ENCODE data around the gene NUDT21. TPM values are rescaled to one million over a fixed set of nuclear protein-coding genes. Genes with fewer than 3 reads are reported as not detected.
"Not testable (repeated sequence)": the region's sequence is repeated elsewhere in the genome, so short reads cannot be mapped to it uniquely, and the experiment has no call there.

Gene NUDT21
- total RNA-seq, 3 donors from 2014 or later = 234 to 247 (median 245) TPM

DNA sequence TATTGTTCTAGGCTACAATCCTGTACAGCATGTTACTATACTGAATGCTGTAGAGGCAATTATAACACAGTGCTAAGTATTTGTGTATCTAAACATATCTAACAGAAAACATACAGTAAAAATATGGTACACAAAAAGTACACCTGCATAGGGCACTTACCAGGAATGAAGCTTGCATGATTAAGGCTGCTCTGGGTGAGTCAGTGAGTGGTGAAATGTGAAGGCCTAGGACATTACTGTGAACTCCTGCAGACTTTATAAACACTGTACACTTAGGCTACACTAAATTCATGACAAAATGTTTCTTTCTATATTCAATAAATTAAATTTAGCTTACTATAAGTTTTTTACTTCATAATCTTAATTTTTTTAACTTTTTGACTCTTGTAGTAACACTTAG is 62.9 kb downstream of the NUDT21 start:
- DNase-seq (no peak), ATAC-seq (no peak)
- Mint-ChIP-seq H3K9me3 (peaks cover 5% of the 10 kb centered on the region), H3K27me3 (ENCODE audit: low read depth) (no peaks in the 10 kb centered on the region), H3K36me3 (ENCODE audit: insufficient read depth) (peaks cover 58% of the 10 kb centered on the region), H3K4me3 (no peak overlapping the region), H3K4me1 (ENCODE audit: low read depth) (no peaks in the 10 kb centered on the region)

DNA sequence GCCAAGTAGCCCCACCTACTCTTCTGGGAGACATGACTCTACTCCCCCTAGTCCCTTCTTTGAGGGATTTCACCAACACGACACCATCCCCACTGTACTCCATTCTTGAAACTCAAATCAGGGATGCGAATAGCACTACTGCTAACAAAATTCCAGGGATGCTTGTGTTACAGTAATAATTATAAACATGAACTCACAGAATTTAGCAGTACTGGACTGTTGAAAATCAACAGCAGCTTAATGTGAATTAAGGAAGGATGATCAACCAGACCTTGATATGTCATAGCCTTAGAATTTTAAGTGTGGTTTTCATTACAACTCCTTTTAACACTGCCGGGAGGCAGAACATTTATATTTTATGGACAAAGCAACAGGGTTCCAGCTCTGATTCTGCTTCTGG is 63.7 kb downstream of the NUDT21 start:
- H3K4me3 Mint-ChIP-seq = no peak overlapping the region
- H3K9me3 Mint-ChIP-seq = peaks cover 10% of the 10 kb centered on the region
- no peak for ATAC-seq
- H3K4me1 Mint-ChIP-seq (ENCODE audit: low read depth) = no peaks in the 10 kb centered on the region
- peaks cover 58% of the 10 kb centered on the region for H3K36me3 Mint-ChIP-seq (ENCODE audit: insufficient read depth)
- DNase-seq = no peak
- H3K27me3 Mint-ChIP-seq (ENCODE audit: low read depth) = no peaks in the 10 kb centered on the region

GRCh38 chr16:56384074-56384721 is 66.9 kb downstream of the NUDT21 start:
- peaks cover 70% of the 10 kb centered on the region for H3K36me3 Mint-ChIP-seq (ENCODE audit: insufficient read depth)
- H3K9me3 Mint-ChIP-seq = peaks cover 28% of the 10 kb centered on the region
- ATAC-seq = no peak
- no peaks in the 10 kb centered on the region for H3K4me1 Mint-ChIP-seq (ENCODE audit: low read depth)
- DNase-seq = no peak
- H3K4me3 Mint-ChIP-seq = no peak overlapping the region
- H3K27me3 Mint-ChIP-seq (ENCODE audit: low read depth) = no peaks in the 10 kb centered on the region

DNA sequence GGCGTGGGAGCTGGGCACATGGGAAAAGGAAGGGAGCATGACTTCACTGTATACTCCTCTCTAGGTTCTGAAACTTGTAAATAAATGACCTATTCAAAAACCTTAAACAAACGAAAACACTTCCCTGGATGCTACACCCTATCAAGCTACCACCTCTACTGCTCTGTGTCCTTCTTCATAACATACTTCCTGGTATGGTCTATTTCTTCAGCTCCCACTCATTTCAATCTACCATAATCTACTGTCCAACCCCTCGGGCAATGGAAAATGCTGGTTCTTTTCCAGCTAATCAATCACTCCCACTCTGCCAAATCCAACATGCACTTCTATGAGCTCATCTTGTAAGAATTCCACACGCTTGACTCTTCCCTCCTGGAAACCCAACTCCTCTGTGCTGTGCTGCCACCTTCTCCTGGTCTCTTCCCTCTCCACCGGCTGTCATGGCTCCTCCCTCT is 68.2 kb downstream of the NUDT21 start:
- Mint-ChIP-seq H3K4me3 (no peak overlapping the region), H3K9me3 (peaks cover 28% of the 10 kb centered on the region), H3K27me3 (ENCODE audit: low read depth) (no peaks in the 10 kb centered on the region), H3K4me1 (ENCODE audit: low read depth) (no peaks in the 10 kb centered on the region), H3K36me3 (ENCODE audit: insufficient read depth) (peaks cover 79% of the 10 kb centered on the region)
- ATAC-seq (no peak), DNase-seq (no peak)

DNA sequence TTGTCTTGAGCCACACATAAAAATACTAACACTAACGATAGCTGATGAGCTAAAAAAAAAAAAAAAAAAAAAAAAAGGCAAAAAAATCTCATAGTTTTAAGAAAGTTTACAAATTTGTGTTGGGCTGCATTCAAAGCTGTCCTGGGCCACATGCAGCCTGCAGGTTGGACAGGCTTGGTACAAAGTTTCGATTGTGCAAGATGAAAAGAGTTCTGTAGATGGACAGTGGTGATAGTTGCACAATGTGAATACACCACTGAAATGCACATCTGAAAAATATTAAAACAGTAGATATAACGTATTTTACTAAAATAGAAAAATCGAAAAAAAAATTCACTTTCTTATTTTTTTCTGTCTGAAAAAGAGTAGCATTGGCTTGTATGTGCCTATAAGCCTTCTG is 68.7 kb downstream of the NUDT21 start:
- Mint-ChIP-seq H3K4me1 (ENCODE audit: low read depth) (peaks cover 4% of the 10 kb centered on the region), H3K9me3 (peaks cover 28% of the 10 kb centered on the region), H3K27me3 (ENCODE audit: low read depth) (no peaks in the 10 kb centered on the region), H3K36me3 (ENCODE audit: insufficient read depth) (peaks cover 81% of the 10 kb centered on the region), H3K4me3 (no peak overlapping the region)
- DNase-seq = no peak
- no peak for ATAC-seq

- Mint-ChIP-seq H3K36me3 (ENCODE audit: insufficient read depth) (peaks cover 82% of the 10 kb centered on the region), H3K9me3 (peaks cover 28% of the 10 kb centered on the region)
- not testable (repeated sequence) for H3K4me1 Mint-ChIP-seq (ENCODE audit: low read depth); H3K4me3 Mint-ChIP-seq; DNase-seq; ATAC-seq; H3K27me3 Mint-ChIP-seq (ENCODE audit: low read depth)
Measured at GRCh38 chr16:56380778-56381485, 70.2 kb downstream of the NUDT21 start.

Other genes with a start within 250 kb of the NUDT21 start
- 10 to 100 TPM; 36.3 to 44.6 (median 41.1) TPM for gene AMFR, start 25.8 kb downstream of the NUDT21 start, total RNA-seq
- 100 to 1,000 TPM in 2 of 3 donors, 10 to 100 TPM in 1; 99.3 to 108 (median 101) TPM for gene OGFOD1, start 222 bp upstream of the NUDT21 start, total RNA-seq
- gene BBS2, start 68.7 kb upstream of the NUDT21 start, total RNA-seq = 1 to 10 TPM; 6.2 to 8.2 (median 8.0) TPM
- not detected for gene MT4, start 113.7 kb upstream of the NUDT21 start, total RNA-seq
- gene MT3, start 138.2 kb upstream of the NUDT21 start, total RNA-seq = under 1 TPM in 1 of 3 donors, not detected in 2; 0.35 TPM
- 100 to 1,000 TPM; 186 to 438 (median 301) TPM for gene MT2A, start 157.3 kb upstream of the NUDT21 start, total RNA-seq
- 100 to 1,000 TPM in 1 of 3 donors, 10 to 100 TPM in 2; 49.1 to 122 (median 71.4) TPM for gene MT1E, start 174.4 kb upstream of the NUDT21 start, total RNA-seq
- under 1 TPM in 1 of 3 donors, not detected in 2; 0.48 TPM for gene MT1M, start 181.3 kb upstream of the NUDT21 start, total RNA-seq
- gene MT1A, start 187.3 kb upstream of the NUDT21 start, total RNA-seq = not detected
- gene MT1B, start 200.6 kb upstream of the NUDT21 start, total RNA-seq = not detected
- gene MT1F, start 206.6 kb upstream of the NUDT21 start, total RNA-seq = 10 to 100 TPM; 10.9 to 14.4 (median 12.4) TPM
- gene MT1G, start 216.7 kb upstream of the NUDT21 start, total RNA-seq = 10 to 100 TPM; 28.8 to 40.5 (median 35.9) TPM
- 1 to 10 TPM in 2 of 3 donors, under 1 TPM in 1; 0.71 to 7.0 (median 2.7) TPM for gene MT1H, start 218.5 kb upstream of the NUDT21 start, total RNA-seq
- 100 to 1,000 TPM; 118 to 192 (median 135) TPM for gene MT1X, start 231.1 kb upstream of the NUDT21 start, total RNA-seq